ENCODE data around the gene CYP46A1.

The CYP46A1 gene

GRCh38 chr14:99699085-99699760 lies 15.1 kb downstream of the CYP46A1 start:
- no peak for TF ChIP-seq CTCF (IDR thresholded peaks at IDR 0.05)

DNA sequence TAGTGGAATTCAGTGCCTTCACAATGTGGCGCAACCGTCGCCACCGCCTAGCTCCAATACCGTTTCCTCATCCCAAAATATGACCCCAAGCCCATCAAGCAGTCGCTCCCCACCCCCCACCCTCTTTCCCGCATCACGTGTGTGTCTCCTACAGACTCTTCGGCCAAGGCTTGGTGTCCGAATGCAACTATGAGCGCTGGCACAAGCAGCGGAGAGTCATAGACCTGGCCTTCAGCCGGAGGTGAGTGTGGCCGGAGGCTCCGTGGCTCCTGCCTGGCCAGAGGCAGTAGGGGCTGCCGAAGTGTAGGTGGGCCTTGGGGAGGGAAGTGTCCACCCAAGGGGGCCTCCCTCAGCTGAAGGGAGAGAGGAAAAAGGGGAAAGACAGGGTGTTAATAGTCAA lies 15.8 kb downstream of the CYP46A1 start:
- no peak for TF ChIP-seq CTCF (IDR thresholded peaks at IDR 0.05)

DNA sequence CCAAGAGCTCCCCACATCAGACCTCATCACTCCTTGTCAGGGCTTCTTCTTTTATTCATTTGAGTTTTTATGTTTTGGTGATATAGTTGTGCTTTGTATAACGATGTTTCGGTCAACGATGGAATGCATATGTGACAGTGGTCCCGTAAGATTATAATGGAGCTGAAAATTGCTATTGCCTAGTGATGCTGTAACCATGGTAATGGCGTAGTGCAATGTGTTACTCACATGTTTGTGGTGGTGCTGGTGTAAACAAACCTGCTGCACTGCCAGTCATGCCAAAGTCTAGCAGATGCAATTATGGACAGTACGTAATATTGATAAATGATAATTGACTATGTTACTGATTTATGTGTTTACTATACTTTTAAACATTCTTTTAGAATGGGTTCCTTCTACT lies 16.3 kb downstream of the CYP46A1 start:
- TF ChIP-seq CTCF (IDR thresholded peaks at IDR 0.05): no peak

DNA sequence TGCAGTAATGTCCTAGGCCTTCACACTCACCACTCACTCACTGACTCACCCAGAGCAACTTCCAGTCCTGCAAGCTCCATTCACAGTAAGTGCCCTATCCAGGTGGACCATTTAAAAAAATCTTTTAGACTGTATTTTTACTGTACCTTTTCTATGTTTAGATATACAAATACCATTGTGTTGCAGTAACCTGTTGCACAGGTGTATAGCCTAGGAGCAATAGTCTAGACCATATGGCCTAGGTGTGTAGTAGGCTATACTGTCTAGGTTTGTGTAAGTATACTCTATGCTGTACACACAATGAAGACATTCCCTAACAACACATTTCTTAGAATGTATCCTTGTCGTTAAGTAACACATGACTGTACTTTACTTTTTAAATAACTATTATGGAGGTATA lies 17.2 kb downstream of the CYP46A1 start:
- TF ChIP-seq CTCF (IDR thresholded peaks at IDR 0.05): no peak

DNA sequence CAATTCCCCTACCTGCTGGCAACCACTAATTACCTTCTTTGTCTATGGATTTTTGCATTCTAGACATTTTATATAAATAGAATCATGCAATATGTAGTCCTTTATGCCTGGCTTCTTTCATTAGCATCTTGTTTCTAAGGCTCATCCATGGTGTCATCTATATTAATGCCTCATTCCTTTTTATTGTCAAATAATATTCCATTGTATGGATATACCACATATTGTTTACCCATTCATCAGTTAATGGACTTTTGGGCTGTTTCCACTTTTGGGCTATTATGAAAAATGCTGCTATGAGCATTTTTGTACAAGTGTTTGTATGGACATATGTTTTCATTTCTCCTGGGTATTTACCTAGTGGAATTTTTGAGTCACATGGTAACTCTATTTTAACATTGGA lies 18.0 kb downstream of the CYP46A1 start:
- TF ChIP-seq CTCF (IDR thresholded peaks at IDR 0.05): no peak

GRCh38 chr14:99703381-99703780 lies 19.3 kb downstream of the CYP46A1 start:
- TF ChIP-seq CTCF (IDR thresholded peaks at IDR 0.05): no peak

- TF ChIP-seq CTCF (IDR thresholded peaks at IDR 0.05): no peak
These were observed 19.9 kb downstream of the CYP46A1 start for GRCh38 chr14:99704037-99704436.
